Neural crest cell (in vitro differentiated cells): ENCODE data around the gene AARS1. TPM values are rescaled to one million over a fixed set of nuclear protein-coding genes. Genes with fewer than 3 reads are reported as not detected.
"Not testable (repeated sequence)": the region's sequence is repeated elsewhere in the genome, so short reads cannot be mapped to it uniquely, and the experiment has no call there.

Experiments used
- DNase-seq: peaks from one replicate; pipeline ENCODE4 v3.0.0; 2021; ENCODE audit warnings: low read depth, mixed read lengths, low spot score
- H3K27ac Mint-ChIP-seq: one replicate; pipeline ENCODE4 v1.8.0; 2021; ENCODE audit warnings: mild to moderate bottlenecking, mixed read lengths; ENCODE audit not compliant: unreplicated experiment
- H3K27me3 Mint-ChIP-seq: 2 replicates; pipeline ENCODE4 v1.8.0; 2021; ENCODE audit warnings: low read depth, mild to moderate bottlenecking, mixed read lengths
- H3K36me3 Mint-ChIP-seq: 2 replicates; pipeline ENCODE4 v1.8.0; 2021; ENCODE audit warnings: low read depth, mild to moderate bottlenecking, mixed read lengths
- H3K4me1 Mint-ChIP-seq: 2 replicates; pipeline ENCODE4 v1.8.0; 2021; ENCODE audit warnings: mixed read lengths
- H3K4me3 Mint-ChIP-seq: one replicate; pipeline ENCODE4 v1.8.0; 2021; ENCODE audit warnings: mild to moderate bottlenecking, mixed read lengths
- H3K9me3 Mint-ChIP-seq: 2 replicates; pipeline ENCODE4 v1.8.0; 2021; ENCODE audit warnings: mixed read lengths
- total RNA-seq: library from RNA; stranded (reverse); gene quantifications from 2 replicates; pipeline ENCODE4 v1.2.1, GENCODE V29; 2021

AARS1 gene
- total RNA-seq, 1 donor from 2014 or later: 128 TPM

GRCh38 chr16:70204668-70205405, 84.5 kb downstream of the AARS1 start:
- H3K4me1 Mint-ChIP-seq, H3K27ac Mint-ChIP-seq, H3K4me3 Mint-ChIP-seq, DNase-seq, H3K27me3 Mint-ChIP-seq, H3K9me3 Mint-ChIP-seq: not testable (repeated sequence)
- H3K36me3 Mint-ChIP-seq: peaks cover 20% of the 10 kb centered on the region

- not testable (repeated sequence) for H3K27me3 Mint-ChIP-seq, H3K4me3 Mint-ChIP-seq, H3K27ac Mint-ChIP-seq, DNase-seq, H3K9me3 Mint-ChIP-seq, H3K4me1 Mint-ChIP-seq
- H3K36me3 Mint-ChIP-seq: peaks cover 16% of the 10 kb centered on the region
Observed at GRCh38 chr16:70204010-70204409, 85.3 kb downstream of the AARS1 start.

GRCh38 chr16:70203508-70203907, 85.8 kb downstream of the AARS1 start:
- H3K4me1 Mint-ChIP-seq, H3K27ac Mint-ChIP-seq, DNase-seq, H3K9me3 Mint-ChIP-seq, H3K4me3 Mint-ChIP-seq, H3K27me3 Mint-ChIP-seq: not testable (repeated sequence)
- H3K36me3 Mint-ChIP-seq: peaks cover 16% of the 10 kb centered on the region

Other genes with a start within 250 kb of the AARS1 start
- gene PDPR, start 175.2 kb downstream of the AARS1 start, total RNA-seq: 24.0 and 25.8 TPM in 2 replicates
- gene CLEC18C, start 115.7 kb downstream of the AARS1 start, total RNA-seq: 0.73 and 1.0 TPM in 2 replicates
- 39.5 and 41.6 TPM in 2 replicates for gene EXOSC6, start 37.6 kb downstream of the AARS1 start, total RNA-seq
- 39.7 and 45.2 TPM in 2 replicates for gene DDX19B, start 9.7 kb upstream of the AARS1 start, total RNA-seq
- 55.2 and 61.8 TPM in 2 replicates for gene DDX19A, start 57.4 kb upstream of the AARS1 start, total RNA-seq
- 37.5 and 41.8 TPM in 2 replicates for gene ST3GAL2, start 149.6 kb upstream of the AARS1 start, total RNA-seq
- 14.8 and 15.2 TPM in 2 replicates for gene FCSK, start 165.1 kb upstream of the AARS1 start, total RNA-seq
- 81.2 and 82.7 TPM in 2 replicates for gene COG4, start 234.0 kb upstream of the AARS1 start, total RNA-seq
- 622 and 631 TPM in 2 replicates for gene SF3B3, start 234.3 kb upstream of the AARS1 start, total RNA-seq